ENCODE measurements around the gene LCA5L. TPM values are rescaled to one million over a fixed set of nuclear protein-coding genes. Genes with fewer than 3 reads are reported as not detected.

Gene LCA5L
- total and polyA plus RNA-seq, 10 of the 15 experiments (the other 5 are each of a cell fraction or from before 2014, with no cell fraction given) = 0.18 to 0.55 (median 0.27) TPM; not detected in 2

- no peak for TF ChIP-seq ZBTB11 (CRISPR knock-in tag; IDR thresholded peaks at IDR 0.05)
- no peak for TF ChIP-seq BACH1 (IDR thresholded peaks at IDR 0.05; ENCODE audit: borderline replicate concordance)
- TF ChIP-seq CUX1 (IDR thresholded peaks at IDR 0.05; ENCODE audit: insufficient replicate concordance, low read depth, low read length) = no peak
- no peak for TF ChIP-seq NFIC (IDR thresholded peaks at IDR 0.05; ENCODE audit: low read depth, low read length)
- TF ChIP-seq SMAD1 (IDR thresholded peaks at IDR 0.05; ENCODE audit: low read depth, partially characterized antibody) = no peak
- no peak for TF ChIP-seq HDAC2 (IDR thresholded peaks at IDR 0.05)
- TF ChIP-seq, protein P1, sequence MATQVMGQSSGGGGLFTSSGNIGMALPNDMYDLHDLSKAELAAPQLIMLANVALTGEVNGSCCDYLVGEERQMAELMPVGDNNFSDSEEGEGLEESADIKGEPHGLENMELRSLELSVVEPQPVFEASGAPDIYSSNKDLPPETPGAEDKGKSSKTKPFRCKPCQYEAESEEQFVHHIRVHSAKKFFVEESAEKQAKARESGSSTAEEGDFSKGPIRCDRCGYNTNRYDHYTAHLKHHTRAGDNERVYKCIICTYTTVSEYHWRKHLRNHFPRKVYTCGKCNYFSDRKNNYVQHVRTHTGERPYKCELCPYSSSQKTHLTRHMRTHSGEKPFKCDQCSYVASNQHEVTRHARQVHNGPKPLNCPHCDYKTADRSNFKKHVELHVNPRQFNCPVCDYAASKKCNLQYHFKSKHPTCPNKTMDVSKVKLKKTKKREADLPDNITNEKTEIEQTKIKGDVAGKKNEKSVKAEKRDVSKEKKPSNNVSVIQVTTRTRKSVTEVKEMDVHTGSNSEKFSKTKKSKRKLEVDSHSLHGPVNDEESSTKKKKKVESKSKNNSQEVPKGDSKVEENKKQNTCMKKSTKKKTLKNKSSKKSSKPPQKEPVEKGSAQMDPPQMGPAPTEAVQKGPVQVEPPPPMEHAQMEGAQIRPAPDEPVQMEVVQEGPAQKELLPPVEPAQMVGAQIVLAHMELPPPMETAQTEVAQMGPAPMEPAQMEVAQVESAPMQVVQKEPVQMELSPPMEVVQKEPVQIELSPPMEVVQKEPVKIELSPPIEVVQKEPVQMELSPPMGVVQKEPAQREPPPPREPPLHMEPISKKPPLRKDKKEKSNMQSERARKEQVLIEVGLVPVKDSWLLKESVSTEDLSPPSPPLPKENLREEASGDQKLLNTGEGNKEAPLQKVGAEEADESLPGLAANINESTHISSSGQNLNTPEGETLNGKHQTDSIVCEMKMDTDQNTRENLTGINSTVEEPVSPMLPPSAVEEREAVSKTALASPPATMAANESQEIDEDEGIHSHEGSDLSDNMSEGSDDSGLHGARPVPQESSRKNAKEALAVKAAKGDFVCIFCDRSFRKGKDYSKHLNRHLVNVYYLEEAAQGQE (IDR thresholded peaks at IDR 0.05; ENCODE audit: low read depth, low read length) = no peak
- no peak for TF ChIP-seq CEBPZ (IDR thresholded peaks at IDR 0.05; ENCODE audit: low read depth, low read length)
- TF ChIP-seq, protein P2, sequence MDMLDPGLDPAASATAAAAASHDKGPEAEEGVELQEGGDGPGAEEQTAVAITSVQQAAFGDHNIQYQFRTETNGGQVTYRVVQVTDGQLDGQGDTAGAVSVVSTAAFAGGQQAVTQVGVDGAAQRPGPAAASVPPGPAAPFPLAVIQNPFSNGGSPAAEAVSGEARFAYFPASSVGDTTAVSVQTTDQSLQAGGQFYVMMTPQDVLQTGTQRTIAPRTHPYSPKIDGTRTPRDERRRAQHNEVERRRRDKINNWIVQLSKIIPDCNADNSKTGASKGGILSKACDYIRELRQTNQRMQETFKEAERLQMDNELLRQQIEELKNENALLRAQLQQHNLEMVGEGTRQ (IDR thresholded peaks at IDR 0.05; ENCODE audit: borderline replicate concordance, low read depth, low read length) = no peak
- no peak for TF ChIP-seq WRNIP1 (IDR thresholded peaks at IDR 0.05; ENCODE audit: borderline replicate concordance, low read depth, low read length)
Observed at GRCh38 chr21:39385299-39386145, 60.1 kb downstream of the LCA5L start (continued).

Data from GM12878 (cell line).